PC-3 (cell line): Measurements from ENCODE around the gene REXO1. TPM values are rescaled to one million over a fixed set of nuclear protein-coding genes. Genes with fewer than 3 reads are reported as not detected.

Source experiments
- ATAC-seq: fragments of 200-7000 bp; cut with Tn5 transposase; 2 replicates; pipeline ENCODE4 v1.9.1; 2020; ENCODE audit warnings: mild to moderate bottlenecking, moderate library complexity
- BruUV-seq: library from RNA; stranded (reverse); fragments of 400-500 nt; replicated peaks from 2 replicates; lab custom pipeline; 2021; lab: Mats Ljungman, UMichigan
- CTCF ChIA-PET: fragments of 300-600 bp; sonication (Branson Sonifier 250); formaldehyde crosslinking; loops from one replicate; lab custom pipeline; 2022; ENCODE audit warnings: antibody characterized with exemption; lab: Charles Lee
- POLR2A ChIA-PET: fragments of 300-600 bp; sonication (Branson Sonifier 250); formaldehyde crosslinking; loops from one replicate; lab custom pipeline; 2022; ENCODE audit warnings: antibody characterized with exemption; ENCODE audit not compliant: unreplicated experiment; lab: Charles Lee
- DNase-seq: peaks from one replicate; pipeline ENCODE4 v3.0.0-alpha.2; 2015
- H2AFZ ChIP-seq: fragments of 300-600 bp; sonication (generic); 2 replicates; pipeline ENCODE4 v1.6.0; 2016; ENCODE audit warnings: antibody characterized with exemption, low read length
- H3F3A ChIP-seq: fragments of 300-600 bp; sonication (generic); one replicate; pipeline ENCODE4 v1.6.0; 2017; ENCODE audit warnings: antibody characterized with exemption, low read length, control low read depth, mild to moderate bottlenecking; ENCODE audit not compliant: unreplicated experiment
- H3K27ac ChIP-seq: fragments of 300-600 bp; sonication (generic); 2 replicates; pipeline ENCODE4 v1.5.1; 2016; ENCODE audit warnings: mild to moderate bottlenecking, low read length
- H3K27me3 ChIP-seq: fragments of 300-600 bp; sonication (generic); 2 replicates; pipeline ENCODE4 v1.6.1; 2016; ENCODE audit warnings: low read length, mixed read lengths
- H3K36me3 ChIP-seq: fragments of 300-600 bp; sonication (generic); 2 replicates; pipeline ENCODE4 v1.6.1; 2016; ENCODE audit warnings: low read depth, mixed run types, low read length, mixed read lengths
- H3K4me1 ChIP-seq: fragments of 300-600 bp; sonication (generic); 2 replicates; pipeline ENCODE4 v1.5.1; 2016; ENCODE audit warnings: low read length; ENCODE audit not compliant: insufficient read depth
- H3K4me2 ChIP-seq: fragments of 300-600 bp; sonication (generic); 2 replicates; pipeline ENCODE4 v1.6.0; 2016; ENCODE audit warnings: low read length
- H3K4me3 ChIP-seq: fragments of 300-600 bp; sonication (generic); 2 replicates; pipeline ENCODE4 v1.5.1; 2016; ENCODE audit warnings: mild to moderate bottlenecking, low read length, mixed read lengths
- H3K79me2 ChIP-seq: fragments of 300-600 bp; sonication (generic); 2 replicates; pipeline ENCODE4 v1.6.1; 2017; ENCODE audit warnings: low read length, mixed read lengths
- H3K9ac ChIP-seq: fragments of 300-600 bp; sonication (generic); 2 replicates; pipeline ENCODE4 v1.6.0; 2016; ENCODE audit warnings: mild to moderate bottlenecking, low read length
- H3K9me2 ChIP-seq: fragments of 300-600 bp; sonication (generic); replicated peaks from 2 replicates; pipeline ENCODE4 v1.6.1; 2016; ENCODE audit warnings: mixed run types, low read length, mixed read lengths
- H3K9me3 ChIP-seq: fragments of 300-600 bp; sonication (generic); 2 replicates; pipeline ENCODE4 v1.6.1; 2016; ENCODE audit warnings: low read length, mixed read lengths
- H4K20me1 ChIP-seq: fragments of 300-600 bp; sonication (generic); 2 replicates; pipeline ENCODE4 v1.6.1; 2016; ENCODE audit warnings: low read length, mixed read lengths
- CTCF ChIP-seq: fragments of 300-600 bp; sonication (generic); conservative IDR thresholded peaks from 2 replicates; pipeline ENCODE4 v1.5.1; 2017; ENCODE audit warnings: antibody characterized with exemption, low read depth, mild to moderate bottlenecking, low read length
- EZH2 ChIP-seq: fragments of 300-600 bp; sonication (generic); IDR thresholded peaks from one replicate; pipeline ENCODE4 v1.6.1; 2017; ENCODE audit warnings: antibody characterized with exemption, mild to moderate bottlenecking, low read length; ENCODE audit not compliant: unreplicated experiment
- EZH2phosphoT487 ChIP-seq: fragments of 300-600 bp; sonication (generic); IDR thresholded peaks from 2 replicates; pipeline ENCODE4 v1.6.1; 2018; ENCODE audit warnings: mild to moderate bottlenecking, antibody characterized with exemption, low read length, borderline replicate concordance
- intact Hi-C: fragments of 100-400 bp; cut with micrococcal nuclease; formaldehyde crosslinking; loops from 2 replicates; pipeline ENCODE4 v1.9.0; 2023
- total RNA-seq: library from RNA; depleted of rRNA; stranded (reverse); fragments of >200 nt; gene quantifications from 2 replicates; pipeline ENCODE4 v1.2.3, GENCODE V29; 2014

The REXO1 gene
- total RNA-seq, 1 experiment from 2014 or later: 21.4 TPM

GRCh38 chr19:1843646-1844394, 4.5 kb downstream of the REXO1 start:
- CTCF ChIA-PET: no interaction called here
- H2AFZ ChIP-seq: no peak overlapping the region
- peaks cover 12% of the 10 kb centered on the region; the same call in 1 of the 2 replicates for H4K20me1 ChIP-seq

DNA sequence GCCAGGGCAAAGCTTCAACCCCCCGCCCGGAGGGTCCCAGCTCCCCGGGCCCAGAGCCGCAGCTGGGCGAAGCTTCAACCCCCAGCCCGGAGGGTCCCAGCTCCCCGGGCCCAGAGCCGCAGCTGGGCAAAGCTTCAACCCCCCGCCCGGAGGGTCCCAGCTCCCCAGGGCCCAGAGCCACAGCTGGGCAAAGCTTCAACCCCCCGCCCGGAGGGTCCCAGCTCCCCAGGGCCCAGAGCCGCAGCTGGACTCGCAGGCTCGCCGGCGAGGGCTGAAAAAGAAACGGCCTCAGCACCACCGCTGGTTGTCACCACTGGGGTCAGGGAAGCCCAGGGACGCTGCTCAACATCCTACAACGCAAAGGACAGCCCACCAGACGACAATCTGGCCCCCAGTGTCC, 5.2 kb downstream of the REXO1 start:
- peaks cover 12% of the 10 kb centered on the region; the same call in 1 of the 2 replicates for H4K20me1 ChIP-seq
- DNase-seq (no peak), ATAC-seq (no peak)
- ChIA-PET POLR2A (no interaction called here), CTCF (no interaction called here)
- no TSS peak for BruUV-seq
- no peaks in the 10 kb centered on the region for H3K9me2 ChIP-seq
- peaks cover 8% of the 10 kb centered on the region for H3K4me1 ChIP-seq
- H3K4me2 ChIP-seq: no peak overlapping the region
- H3K36me3 ChIP-seq: no peaks in the 10 kb centered on the region
- H3K9ac ChIP-seq: no peak overlapping the region
- H3K27me3 ChIP-seq: no peaks in the 10 kb centered on the region
- intact Hi-C loops: no loop called here
- no peak overlapping the region for H2AFZ ChIP-seq
- no peak overlapping the region for H3K27ac ChIP-seq
- H3K4me3 ChIP-seq: no peak overlapping the region
- no peaks in the 10 kb centered on the region for H3F3A ChIP-seq
- peaks cover 89% of the 10 kb centered on the region for H3K79me2 ChIP-seq
- no peak for TF ChIP-seq EZH2phosphoT487
- TF ChIP-seq CTCF: no peak
- no peak for TF ChIP-seq EZH2
- no peaks in the 10 kb centered on the region for H3K9me3 ChIP-seq

More at GRCh38 chr19:1843646-1844394, 4.5 kb downstream of the REXO1 start:
- H3F3A ChIP-seq: no peaks in the 10 kb centered on the region
- no peak for ATAC-seq
- intact Hi-C loops: no loop called here
- H3K36me3 ChIP-seq: no peaks in the 10 kb centered on the region
- no peak overlapping the region for H3K4me2 ChIP-seq
- peaks cover 89% of the 10 kb centered on the region for H3K79me2 ChIP-seq
- H3K9me3 ChIP-seq: no peaks in the 10 kb centered on the region
- no peak overlapping the region for H3K4me3 ChIP-seq
- TF ChIP-seq CTCF (peak; percentile 29; the same call in 1 of the 2 replicates), EZH2 (no peak), EZH2phosphoT487 (no peak)
- H3K27me3 ChIP-seq: no peaks in the 10 kb centered on the region
- BruUV-seq: no TSS peak
- POLR2A ChIA-PET: no interaction called here
- no peak overlapping the region for H3K27ac ChIP-seq
- H3K9me2 ChIP-seq: no peaks in the 10 kb centered on the region
- DNase-seq: no peak
- H3K9ac ChIP-seq: no peak overlapping the region
- H3K4me1 ChIP-seq: peaks cover 8% of the 10 kb centered on the region
